ENCODE measurements around the gene EIF1.

EIF1 gene

DNA sequence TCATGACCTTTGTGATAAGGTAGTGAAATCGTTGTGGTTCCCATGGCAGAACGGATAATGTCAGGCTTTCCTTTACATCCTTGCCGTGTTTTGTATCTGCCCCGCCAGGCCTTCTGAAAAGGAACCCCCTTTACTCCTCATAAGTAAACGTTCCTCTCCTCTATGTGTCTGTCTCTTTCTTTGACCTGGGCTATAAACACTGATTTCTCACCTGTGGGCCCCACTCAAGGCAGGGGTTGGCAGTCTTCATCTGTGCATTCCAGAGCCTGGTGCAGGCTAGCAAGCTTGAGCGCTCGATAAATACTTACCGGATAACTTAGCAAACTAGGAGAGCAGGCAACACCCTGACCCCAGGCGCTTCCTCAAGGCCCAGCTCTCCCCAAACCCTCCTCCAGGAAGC is 53.0 kb downstream of the EIF1 start:
- H3K4me1 Mint-ChIP-seq (ENCODE audit: low read depth): no peaks in the 10 kb centered on the region
- no peak overlapping the region for H3K27ac Mint-ChIP-seq
- no peak for DNase-seq
- H3K27me3 Mint-ChIP-seq: peaks cover 16% of the 10 kb centered on the region
- H3K9me3 Mint-ChIP-seq: no peaks in the 10 kb centered on the region
- H3K4me3 Mint-ChIP-seq: no peak overlapping the region
- H3K36me3 Mint-ChIP-seq (ENCODE audit: low read depth): no peaks in the 10 kb centered on the region
